GM19328 (cell line): ENCODE results near the gene SLC22A1.

Source experiments
- ATAC-seq: cut with Tn5 transposase; IDR thresholded peaks from one replicate; pipeline ENCODE4 v1.9.1; 2021; ENCODE audit warnings: mild to moderate bottlenecking, moderate library complexity; ENCODE audit not compliant: unreplicated experiment

SLC22A1 gene

GRCh38 chr6:160207618-160208017 lies 86.0 kb downstream of the SLC22A1 start:
- ATAC-seq, result no peak
